ENCODE results near the gene NAV2.

Gene NAV2

DNA sequence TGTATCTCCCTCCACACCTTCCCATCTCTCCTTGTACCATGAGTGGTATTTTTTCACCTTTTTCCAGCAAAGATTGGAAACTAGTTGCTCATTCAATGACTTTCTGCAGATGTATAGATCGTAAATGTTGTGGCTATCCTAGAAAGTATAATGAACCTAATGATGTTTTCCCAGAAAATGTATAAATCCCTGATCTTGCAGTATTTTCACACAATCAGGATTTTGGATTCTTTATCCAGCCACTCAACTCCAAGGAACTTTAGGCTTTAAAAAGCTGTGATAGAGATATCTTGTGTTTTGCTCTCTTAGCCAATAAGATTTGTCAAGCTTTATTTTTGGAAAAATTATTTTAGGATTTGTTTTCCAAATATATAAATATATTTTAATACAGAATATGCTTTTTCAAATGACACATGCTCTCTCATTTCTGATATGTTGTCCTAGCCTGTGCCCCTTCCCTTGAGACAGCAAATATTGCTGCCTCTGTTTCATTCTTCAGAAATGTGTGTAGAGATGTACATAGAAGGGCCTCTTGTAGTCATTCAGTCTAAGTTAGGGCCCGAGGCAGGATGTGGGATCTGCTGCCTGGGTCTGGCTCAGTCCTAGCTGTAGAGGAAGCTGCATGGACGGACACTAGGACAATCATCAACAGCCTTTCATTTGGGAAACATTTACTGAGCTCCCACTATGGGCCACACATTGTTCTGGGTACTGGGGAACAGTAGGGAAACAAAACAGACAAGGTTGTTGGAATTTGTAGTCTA is 62.4 kb downstream of the NAV2 start:
- in situ Hi-C loops (cut with HindIII; ENCODE audit: low sequenced_read_pairs) = loop anchor here (5.0 kb wide), 1 partner anchor 58 kb away; no protein-coding TSS in a partner anchor

DNA sequence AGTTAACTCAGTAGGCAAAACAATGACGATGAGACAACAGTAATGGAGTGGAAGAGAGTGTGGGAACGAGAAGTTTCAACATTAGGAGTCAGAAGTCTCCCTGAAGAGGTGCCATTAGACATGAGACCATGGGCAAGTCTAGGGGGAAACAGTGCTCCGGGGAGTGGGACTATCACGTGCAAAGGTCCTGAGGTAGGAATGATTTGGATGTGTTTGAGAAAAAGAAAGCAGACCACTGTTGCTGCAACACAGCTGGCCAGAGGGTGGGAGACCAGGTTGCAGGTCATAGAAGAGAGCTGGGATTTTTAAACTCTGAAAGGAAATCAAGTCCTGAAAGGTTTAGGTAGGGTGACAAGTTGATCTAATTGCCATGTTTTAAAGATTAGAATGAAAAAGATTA is 63.0 kb downstream of the NAV2 start:
- in situ Hi-C loops (cut with HindIII; ENCODE audit: low sequenced_read_pairs) = loop anchor here (5.0 kb wide), 1 partner anchor 58 kb away; no protein-coding TSS in a partner anchor

DNA sequence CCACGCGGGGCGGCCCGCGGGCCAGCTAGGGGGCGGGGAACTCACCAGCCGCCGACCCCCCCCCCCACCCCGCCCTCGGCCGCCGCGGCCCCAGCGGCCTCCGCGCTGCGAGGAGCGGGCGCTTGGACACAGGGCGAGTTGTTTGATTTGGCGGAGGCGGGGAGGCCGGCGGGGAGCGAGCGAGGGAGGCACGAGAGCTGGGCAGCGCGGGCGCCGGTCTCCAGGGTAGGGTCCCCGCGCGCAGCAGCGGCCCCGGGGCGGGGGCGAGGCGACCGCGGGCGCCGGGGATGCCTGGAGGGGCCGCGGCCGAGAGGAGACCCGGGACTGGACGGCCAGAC is 64.4 kb downstream of the NAV2 start:
- in situ Hi-C loops (cut with HindIII; ENCODE audit: low sequenced_read_pairs) = loop anchor here (5.0 kb wide), 1 partner anchor 60 kb away; no protein-coding TSS in a partner anchor

DNA sequence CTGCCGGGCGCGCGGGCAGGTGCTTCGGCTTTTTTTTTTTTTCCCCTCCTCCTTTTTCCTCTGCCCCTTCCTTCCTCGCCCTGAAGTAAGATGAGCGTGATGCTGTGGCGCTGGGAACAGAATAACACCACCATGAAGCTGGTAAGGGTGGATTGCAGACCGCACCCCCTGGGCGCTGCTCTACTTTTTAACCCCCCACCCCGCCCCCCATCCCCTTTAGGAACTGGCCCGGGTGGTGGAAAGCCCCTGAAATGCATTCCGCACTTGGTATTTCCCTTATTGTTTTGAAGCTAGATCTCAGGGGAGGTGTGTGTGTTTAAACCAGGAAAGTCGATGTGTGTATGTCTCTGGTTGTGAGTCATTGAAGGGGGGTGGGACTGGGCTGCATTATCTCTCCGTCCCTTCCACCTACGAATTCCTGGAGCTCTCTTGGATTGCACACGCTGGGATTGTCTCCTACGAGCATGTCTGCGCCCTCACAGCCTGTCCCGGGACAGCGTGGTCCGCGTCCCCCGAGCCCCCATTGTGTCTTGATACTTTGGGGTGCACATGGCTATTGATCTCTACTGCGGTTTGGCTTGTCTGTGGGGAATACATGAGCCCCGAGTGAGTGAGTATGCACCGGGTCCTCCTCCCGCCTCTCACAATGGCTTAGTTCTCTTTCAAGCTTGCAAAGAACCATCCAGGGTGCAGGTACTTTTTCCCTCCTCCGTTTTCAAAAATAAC is 64.9 kb downstream of the NAV2 start:
- in situ Hi-C loops (cut with HindIII; ENCODE audit: low sequenced_read_pairs) = loop anchor here (5.0 kb wide), 1 partner anchor 60 kb away; no protein-coding TSS in a partner anchor

DNA sequence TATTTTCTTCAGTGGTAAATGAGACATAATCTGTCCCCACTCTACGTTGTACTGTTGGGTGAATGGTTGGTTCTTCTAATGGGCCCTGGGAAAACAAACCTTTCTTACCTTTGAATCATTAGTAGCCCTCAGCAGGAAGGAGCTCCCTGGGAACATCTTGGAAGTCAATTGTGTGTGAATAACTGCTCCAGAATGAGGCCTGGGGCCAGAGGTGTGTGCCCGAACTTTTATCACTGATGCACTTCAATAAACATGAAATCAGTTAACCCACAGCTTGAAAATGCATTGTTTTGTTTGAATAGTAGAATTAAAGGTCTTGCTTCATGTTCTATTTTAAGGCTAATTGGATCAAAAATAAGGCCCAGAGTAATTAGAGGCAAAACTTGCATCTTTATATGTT is 67.1 kb downstream of the NAV2 start:
- in situ Hi-C loops (cut with HindIII; ENCODE audit: low sequenced_read_pairs) = loop anchor here (5.0 kb wide), 1 partner anchor 62 kb away; no protein-coding TSS in a partner anchor

DNA sequence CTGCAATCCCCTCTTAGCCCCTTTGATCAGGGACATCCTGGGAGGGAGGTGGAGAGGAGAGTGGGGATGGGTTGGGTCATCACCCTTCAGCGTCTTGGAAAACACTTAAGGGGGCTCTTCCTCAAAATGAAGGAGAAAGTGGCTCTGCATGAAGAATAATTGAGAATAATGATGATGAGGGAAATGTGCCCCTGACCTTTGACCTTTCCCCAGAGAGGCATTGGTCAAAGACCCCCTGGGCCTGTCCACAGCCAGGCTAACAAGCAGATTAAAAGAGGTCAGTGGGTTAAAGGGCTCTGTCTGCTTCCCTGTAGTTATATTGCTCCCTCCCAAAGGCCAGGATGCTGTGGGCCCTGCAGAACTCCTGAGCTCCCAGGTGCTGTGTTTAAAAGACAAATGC is 68.7 kb downstream of the NAV2 start:
- in situ Hi-C loops (cut with HindIII; ENCODE audit: low sequenced_read_pairs) = no loop called here

DNA sequence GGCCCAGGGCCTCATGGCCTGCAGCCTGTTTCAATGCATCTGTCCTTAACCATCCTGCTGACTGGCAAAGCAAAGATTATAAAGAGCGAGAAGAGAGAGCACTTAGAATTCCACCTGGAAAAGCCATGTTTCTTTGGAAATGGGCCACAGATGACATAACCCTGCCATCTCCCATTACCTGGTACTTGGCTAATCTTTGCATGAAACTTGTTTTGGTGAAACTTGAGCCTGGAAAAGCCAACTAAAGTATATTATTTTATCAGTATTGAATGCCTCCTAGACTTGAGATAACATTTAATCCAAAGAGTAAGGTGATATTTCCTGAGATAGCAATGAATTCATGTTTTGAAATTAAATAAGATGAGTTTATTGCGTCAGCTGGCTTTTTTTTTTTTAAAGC is 72.6 kb downstream of the NAV2 start:
- in situ Hi-C loops (cut with HindIII; ENCODE audit: low sequenced_read_pairs) = no loop called here

DNA sequence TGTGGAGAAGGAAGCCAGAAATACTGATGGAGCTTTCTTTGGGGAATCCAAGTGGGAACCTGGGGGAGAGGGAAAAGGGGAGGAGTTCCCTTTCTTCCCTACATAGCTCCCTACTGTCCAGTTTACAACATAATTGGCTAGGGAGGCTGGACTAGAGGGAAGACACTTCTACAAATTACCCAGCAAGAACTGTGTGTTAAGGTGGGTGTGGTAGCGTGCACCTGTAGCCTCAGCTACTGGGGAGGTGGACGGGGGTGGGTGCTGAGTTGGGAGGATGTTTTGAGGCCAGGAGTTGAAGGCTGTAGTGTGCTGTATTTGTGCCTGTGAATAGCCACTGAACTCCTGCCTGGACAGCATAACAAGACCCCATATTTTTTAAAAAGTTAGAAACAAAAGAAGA is 74.0 kb downstream of the NAV2 start:
- in situ Hi-C loops (cut with HindIII; ENCODE audit: low sequenced_read_pairs) = no loop called here

DNA sequence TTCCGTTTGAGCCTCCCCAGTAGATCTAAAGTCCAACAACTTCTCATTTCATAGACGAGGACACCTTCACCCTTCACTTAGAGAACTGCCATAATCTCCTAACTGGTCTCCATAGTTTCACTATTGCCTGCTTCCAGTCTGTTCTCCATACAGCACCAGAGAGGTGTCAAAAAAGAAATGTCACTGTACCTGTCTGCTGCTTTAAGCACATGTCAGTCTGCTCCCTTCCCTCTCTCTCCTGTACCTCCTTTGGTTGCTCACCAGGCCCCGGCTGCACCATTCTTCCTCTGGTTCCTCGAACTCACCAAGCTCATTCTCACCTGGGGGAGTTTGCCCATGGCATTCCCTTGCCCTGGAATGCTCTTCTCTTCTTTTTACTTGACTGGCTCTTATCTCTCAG is 75.8 kb downstream of the NAV2 start:
- in situ Hi-C loops (cut with HindIII; ENCODE audit: low sequenced_read_pairs) = no loop called here

DNA sequence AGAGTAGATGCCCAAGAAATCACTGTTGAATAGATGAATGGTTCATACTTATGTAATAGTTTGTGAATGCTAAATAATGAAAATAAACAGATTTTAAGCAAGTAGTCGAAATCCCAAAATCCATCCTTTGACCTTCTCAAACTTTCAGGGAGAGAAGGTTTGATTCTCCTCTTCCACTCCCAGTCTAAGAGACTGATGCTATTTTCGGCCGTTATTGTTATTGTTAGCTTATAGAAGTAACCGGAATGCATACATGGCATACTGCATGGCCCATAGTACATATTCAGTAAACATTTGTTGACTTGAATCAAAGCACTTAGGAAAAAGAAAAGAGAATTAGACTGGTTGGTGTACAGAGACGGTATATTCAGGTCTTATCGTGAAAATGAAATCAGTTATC is 76.6 kb downstream of the NAV2 start:
- in situ Hi-C loops (cut with HindIII; ENCODE audit: low sequenced_read_pairs) = no loop called here

DNA sequence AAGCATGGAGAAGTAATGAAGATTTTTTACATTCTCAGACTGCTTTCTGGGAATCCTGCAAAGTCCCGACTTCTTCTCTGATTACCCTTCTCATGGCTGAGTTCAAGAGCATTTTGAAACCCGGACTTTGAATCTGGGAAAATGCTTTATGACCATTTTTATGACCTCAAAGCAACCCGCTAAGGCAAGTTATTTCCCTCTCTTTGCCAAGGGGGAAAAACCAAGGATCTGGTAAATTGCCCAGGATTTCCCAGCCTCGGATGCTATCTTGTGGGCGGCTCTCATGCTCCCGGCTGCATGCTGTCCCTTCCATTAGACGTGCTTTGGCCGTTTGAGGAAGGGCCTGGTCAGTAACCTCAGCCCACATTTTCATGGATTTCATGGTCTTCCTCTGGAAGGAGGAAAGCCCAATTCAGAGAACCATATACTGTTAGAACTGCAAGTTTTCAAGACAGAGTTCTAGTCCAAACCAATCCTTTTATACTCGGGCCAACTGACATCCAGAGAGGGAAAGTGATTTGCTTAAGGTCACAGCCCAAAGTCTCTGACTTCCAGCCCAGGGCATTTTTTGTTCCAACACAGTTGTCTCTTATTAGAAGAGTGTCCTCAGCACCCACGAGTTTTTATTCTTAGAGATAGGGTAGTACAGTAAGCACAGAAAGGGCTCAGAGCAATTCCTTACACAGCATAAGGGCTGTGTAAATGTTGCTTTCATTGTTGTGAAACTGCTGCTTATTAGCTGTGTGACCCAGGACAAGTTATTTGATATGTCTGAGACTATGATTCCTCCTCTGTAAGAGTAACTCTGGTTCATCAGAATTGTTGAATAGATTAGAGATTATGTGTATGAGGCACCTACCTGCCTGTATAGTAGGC is 77.4 kb downstream of the NAV2 start:
- in situ Hi-C loops (cut with HindIII; ENCODE audit: low sequenced_read_pairs) = no loop called here

DNA sequence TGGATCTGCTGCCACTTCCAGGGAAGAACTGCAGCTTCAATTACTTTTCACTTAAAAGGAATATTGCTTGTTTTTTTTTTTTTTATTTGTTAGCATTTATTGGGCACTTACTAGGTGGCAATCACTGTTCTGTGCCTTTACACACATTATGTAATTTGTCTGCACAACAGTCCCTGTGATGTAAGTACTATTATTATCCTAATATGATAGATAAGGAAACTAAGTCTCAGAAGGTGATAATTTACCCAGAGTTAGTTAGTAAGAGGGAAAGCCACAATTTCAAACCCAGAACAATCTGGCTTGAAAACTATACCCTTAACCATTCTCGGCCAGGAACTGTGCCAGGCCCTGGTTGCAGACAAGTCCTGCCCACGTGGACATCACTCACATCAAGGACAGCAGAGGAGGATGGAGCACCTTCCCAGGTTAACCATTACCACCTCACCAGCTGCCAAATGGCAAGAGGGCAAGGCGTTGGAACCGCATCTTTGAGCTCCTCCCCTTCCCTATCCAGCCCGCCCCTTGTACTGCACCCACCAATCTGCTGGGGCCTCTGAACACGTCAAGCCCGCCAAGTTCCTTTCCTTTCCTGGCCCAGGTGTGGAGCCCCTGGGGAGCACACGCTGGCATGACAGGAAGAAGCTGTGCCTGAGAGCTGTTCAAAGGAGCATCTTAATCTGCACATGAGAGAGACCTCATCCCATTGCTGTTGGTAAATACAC is 78.4 kb downstream of the NAV2 start:
- in situ Hi-C loops (cut with HindIII; ENCODE audit: low sequenced_read_pairs) = no loop called here

DNA sequence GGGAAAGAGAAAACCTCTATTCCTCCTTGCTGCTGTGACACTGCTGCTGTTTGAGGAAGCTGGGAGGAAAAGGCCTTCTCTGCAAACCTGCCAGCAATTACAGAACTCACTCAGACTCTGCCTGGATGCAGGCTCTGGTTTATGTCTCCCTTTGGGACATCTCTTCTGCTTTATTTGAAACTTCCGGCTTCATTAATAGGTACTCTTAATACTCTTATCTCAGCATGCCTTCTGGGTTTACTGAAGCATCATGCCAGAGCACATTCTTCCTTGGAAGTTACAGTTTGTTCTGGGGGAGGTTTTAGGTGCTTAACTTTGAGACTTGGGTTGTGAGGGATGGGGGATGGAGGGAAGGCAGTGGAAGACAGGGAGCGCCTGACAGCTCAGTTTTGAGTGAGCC is 79.9 kb downstream of the NAV2 start:
- in situ Hi-C loops (cut with HindIII; ENCODE audit: low sequenced_read_pairs) = no loop called here

DNA sequence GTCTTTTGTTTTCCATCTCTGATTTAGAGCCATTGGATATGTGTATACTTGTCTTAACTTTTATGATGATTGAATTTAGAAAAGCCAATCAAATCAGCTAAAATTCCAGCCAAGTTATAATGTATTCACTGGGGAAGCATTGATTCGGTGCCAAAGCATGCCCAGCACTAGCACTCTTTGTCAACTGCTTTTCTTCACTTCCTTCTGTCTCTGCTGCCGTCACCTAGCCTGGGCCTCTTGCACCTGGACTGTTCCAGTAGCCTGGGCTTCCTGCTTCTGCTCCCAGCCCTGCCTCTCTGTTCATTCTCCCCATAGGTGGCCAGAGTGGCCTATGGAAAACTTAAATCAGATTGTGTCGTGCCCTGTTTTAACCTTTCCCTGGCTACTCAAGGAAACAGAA is 80.7 kb downstream of the NAV2 start:
- in situ Hi-C loops (cut with HindIII; ENCODE audit: low sequenced_read_pairs) = no loop called here

DNA sequence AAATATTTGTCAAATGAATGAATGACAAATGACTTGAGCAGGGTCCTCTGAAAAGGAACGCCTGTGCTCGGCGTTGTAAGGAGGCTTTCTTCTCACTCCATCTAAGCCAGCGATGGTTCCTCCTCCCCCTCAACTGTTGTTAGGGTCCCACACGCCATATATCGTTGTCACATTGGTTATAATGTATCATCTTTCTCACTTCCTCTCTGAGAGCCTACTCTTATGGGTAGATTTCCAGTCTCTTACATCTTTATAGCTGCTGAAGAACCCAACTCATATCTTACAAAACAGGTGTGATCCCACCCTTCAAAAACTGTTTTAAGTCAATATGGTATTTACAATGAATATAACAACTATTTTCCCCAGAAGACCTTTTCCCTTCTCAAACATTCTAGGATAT is 81.5 kb downstream of the NAV2 start:
- in situ Hi-C loops (cut with HindIII; ENCODE audit: low sequenced_read_pairs) = no loop called here

DNA sequence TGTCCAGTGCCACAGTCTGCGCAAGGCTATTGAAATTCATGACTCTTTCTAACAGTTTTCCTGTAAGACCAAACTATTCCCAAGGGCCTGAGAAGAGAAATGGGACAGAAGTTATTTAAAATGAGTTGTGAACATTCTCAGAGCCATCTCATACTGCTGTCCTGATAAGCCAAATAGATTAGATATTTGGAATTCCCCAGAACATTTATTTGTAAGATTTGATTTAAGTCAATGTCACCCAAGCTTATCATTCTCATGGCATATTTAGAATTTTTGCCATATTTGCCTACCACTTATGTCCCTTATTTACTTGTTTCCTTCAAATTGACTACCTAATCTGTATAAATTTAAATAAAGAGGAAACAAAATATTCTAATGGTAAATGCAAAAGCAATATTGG is 82.4 kb downstream of the NAV2 start:
- in situ Hi-C loops (cut with HindIII; ENCODE audit: low sequenced_read_pairs) = no loop called here

DNA sequence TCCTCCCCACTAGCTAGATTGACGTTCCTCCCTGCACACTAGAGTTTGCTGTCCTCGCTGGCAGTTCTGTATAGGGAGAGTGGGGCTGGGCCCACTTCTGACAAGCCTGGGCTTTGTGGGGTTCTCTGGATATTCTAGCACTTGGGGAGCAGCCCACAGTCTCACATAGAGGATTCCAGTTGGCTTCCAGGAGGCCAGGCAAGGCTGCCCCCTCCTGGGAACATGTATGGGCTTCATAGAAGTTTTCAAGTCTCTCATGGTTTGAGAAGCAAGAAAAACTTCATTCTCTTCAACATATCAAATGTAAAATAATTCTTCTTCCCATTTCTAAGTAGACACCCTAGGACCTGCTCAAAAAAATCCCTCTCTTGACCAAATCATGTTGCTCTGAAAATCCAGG is 87.5 kb downstream of the NAV2 start:
- in situ Hi-C loops (cut with HindIII; ENCODE audit: low sequenced_read_pairs) = no loop called here

DNA sequence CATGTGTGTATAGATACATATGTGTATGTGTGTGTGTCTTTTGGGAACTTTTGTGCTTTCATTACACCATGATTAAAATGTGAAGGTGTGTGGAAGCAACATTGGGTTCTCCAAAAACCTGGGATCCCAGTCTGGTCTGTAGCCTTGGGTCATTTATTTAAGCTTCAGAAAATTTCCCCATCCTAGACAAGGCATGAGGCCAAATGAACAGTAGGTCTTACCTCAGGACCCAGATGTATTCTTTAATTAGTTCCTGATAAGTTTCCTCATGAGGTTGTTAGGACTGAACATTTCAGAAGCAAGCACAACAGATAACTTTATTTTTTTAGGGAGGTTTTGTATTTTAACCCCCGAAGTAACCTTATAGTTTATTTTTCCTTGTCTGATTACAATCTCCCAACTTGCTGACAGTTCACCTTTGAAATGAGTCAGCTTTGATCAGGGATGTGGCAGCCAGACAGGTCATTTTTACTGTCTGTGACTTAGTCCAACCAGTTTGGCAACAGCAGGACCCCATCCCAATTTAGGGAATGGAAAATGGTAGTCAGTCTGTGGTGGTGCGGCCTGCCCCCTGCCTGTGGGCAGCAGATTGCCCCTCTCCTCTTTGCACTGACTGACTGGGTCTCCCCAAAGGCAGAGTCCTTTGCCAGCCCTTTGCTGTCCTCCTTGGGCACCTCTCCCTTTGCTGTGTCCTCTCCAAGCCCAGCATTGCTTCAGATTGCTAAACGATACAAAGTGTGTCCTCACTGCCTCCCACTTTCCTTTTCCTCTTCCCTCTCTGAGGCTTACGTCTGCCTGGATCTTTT is 88.3 kb downstream of the NAV2 start:
- in situ Hi-C loops (cut with HindIII; ENCODE audit: low sequenced_read_pairs) = no loop called here

DNA sequence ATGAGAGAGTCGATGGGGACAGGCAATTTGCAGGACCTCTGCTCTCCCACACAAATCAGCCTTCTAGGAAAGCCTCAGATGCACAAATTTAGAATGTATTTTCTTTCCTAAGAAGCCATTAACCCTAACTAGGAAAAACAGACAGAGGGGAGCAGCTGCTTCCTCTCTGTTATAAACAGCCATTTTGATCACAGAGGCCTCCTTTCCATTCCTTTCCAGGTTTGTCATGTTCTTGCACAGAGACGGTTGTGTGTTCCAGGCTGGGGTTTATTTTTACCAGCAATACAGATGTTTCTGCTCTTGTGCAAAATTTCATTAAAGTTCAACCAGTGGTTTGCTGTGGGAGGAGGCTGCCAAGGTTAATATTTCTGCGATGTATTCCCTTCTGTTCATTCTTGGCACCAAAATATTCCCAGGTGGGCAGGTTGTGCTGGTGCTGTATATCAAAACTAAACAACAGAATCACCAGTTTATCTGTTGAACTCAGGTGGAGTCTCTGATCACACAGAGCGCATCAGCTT is 90.2 kb downstream of the NAV2 start:
- in situ Hi-C loops (cut with HindIII; ENCODE audit: low sequenced_read_pairs) = no loop called here

DNA sequence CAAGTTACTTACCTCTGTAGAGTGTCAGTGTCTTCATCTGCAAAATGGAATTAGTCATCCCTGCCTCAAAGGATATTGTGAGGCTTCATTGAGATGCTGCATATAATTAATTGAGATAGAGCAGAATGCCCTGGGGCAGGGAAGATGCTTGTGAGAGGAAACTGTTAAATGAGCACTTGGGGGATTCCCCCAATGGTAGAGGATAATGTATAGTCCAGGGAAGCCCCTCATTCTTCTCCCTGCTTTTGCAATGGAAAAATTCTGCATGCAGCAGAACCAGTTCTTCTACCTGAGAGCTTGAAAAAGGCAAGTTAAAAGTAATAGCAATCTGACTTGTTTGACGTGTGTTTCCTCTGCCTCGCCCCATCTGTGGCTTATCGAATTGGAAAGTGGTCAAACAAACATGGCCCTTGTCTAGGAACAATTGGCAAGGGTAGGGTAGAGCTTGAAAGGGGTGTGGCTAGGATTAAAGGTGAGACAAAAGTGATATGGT is 90.9 kb downstream of the NAV2 start:
- in situ Hi-C loops (cut with HindIII; ENCODE audit: low sequenced_read_pairs) = no loop called here
